Measurements from ENCODE around the gene MYO18B.

DNA sequence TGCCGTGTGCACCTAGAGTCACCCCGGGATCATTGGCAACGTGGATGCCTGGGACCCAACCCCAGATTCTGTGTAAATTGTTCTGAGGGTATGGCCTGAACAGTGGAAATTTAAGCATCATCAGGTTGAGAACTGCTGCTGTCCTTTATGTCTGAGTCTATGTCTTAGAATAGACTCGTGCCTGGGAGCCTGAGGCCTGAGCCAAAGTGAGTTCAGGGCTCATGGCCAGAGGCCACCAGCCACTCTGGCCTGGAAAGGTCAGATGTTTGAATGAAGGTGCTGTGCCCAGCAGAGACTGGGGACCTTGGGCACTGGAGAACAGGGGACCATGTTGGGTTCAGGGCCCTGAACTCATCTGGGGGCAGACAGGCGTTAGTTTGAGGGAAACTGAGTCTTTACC, 91.1 kb downstream of the MYO18B start:
- TF ChIP-seq, protein P1, sequence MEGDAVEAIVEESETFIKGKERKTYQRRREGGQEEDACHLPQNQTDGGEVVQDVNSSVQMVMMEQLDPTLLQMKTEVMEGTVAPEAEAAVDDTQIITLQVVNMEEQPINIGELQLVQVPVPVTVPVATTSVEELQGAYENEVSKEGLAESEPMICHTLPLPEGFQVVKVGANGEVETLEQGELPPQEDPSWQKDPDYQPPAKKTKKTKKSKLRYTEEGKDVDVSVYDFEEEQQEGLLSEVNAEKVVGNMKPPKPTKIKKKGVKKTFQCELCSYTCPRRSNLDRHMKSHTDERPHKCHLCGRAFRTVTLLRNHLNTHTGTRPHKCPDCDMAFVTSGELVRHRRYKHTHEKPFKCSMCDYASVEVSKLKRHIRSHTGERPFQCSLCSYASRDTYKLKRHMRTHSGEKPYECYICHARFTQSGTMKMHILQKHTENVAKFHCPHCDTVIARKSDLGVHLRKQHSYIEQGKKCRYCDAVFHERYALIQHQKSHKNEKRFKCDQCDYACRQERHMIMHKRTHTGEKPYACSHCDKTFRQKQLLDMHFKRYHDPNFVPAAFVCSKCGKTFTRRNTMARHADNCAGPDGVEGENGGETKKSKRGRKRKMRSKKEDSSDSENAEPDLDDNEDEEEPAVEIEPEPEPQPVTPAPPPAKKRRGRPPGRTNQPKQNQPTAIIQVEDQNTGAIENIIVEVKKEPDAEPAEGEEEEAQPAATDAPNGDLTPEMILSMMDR (IDR thresholded peaks at IDR 0.05; ENCODE audit: insufficient read depth, low read length, poor library complexity, severe bottlenecking): no peak
- no peak for TF ChIP-seq EZH2phosphoT487 (conservative IDR thresholded peaks at IDR 0.05; ENCODE audit: low read length)

Measured in SU-DHL-6 (cell line).